WTC11 (cell line): ENCODE measurements around the gene NIPAL4. TPM values are rescaled to one million over a fixed set of nuclear protein-coding genes. Genes with fewer than 3 reads are reported as not detected.
A peak's percentile ranks its signal among the peaks of the same experiment; 100 is the strongest.

Source experiments
- ATAC-seq: fragments of 200-7000 bp; cut with Tn5 transposase; 2 replicates; pipeline ENCODE4 v1.10.0; 2021; ENCODE audit warnings: mild to moderate bottlenecking, moderate library complexity
- CTCF ChIA-PET: fragments of 300-600 bp; sonication (Branson Sonifier 250); formaldehyde crosslinking; loops from one replicate; lab custom pipeline; 2021; ENCODE audit warnings: antibody characterized with exemption; lab: Charles Lee
- POLR2A ChIA-PET: fragments of 350-600 bp; sonication (Branson Sonifier 250); formaldehyde crosslinking; loops from one replicate; lab custom pipeline; 2021; ENCODE audit warnings: antibody characterized with exemption; lab: Charles Lee
- DNase-seq: peaks from one replicate; pipeline ENCODE4 v3.0.0; 2021; ENCODE audit warnings: low spot score
- H3K27ac Mint-ChIP-seq: 2 replicates; pipeline ENCODE4 v1.8.0; 2021; ENCODE audit warnings: mixed read lengths
- H3K27me3 Mint-ChIP-seq: 2 replicates; pipeline ENCODE4 v1.8.0; 2021; ENCODE audit warnings: low read depth, mild to moderate bottlenecking, moderate library complexity, mixed read lengths
- H3K36me3 Mint-ChIP-seq: 2 replicates; pipeline ENCODE4 v1.8.0; 2021; ENCODE audit warnings: mixed read lengths
- H3K4me1 Mint-ChIP-seq: 2 replicates; pipeline ENCODE4 v1.8.0; 2022; ENCODE audit warnings: mixed read lengths
- H3K4me3 Mint-ChIP-seq: 2 replicates; pipeline ENCODE4 v1.8.0; 2021; ENCODE audit warnings: mild to moderate bottlenecking, moderate library complexity, mixed read lengths
- H3K9me3 Mint-ChIP-seq: 2 replicates; pipeline ENCODE4 v1.8.0; 2021; ENCODE audit warnings: mixed read lengths
- CREB1 ChIP-seq: sonication (generic); formaldehyde crosslinking; IDR thresholded peaks from 2 replicates; pipeline ENCODE4 v1.8.0; 2023; ENCODE audit warnings: mild to moderate bottlenecking, missing genetic modification reagents
- GTF2I ChIP-seq: fragments of 250-450 bp; sonication (Bioruptor Pico); conservative IDR thresholded peaks from 2 replicates; pipeline ENCODE4 v1.4.0; 2021; ENCODE audit warnings: mild to moderate bottlenecking
- KAT7 ChIP-seq: sonication (generic); formaldehyde crosslinking; IDR thresholded peaks from 2 replicates; pipeline ENCODE4 v1.8.1; 2023; ENCODE audit warnings: missing genetic modification reagents, mild to moderate bottlenecking, borderline replicate concordance
- MXD4 ChIP-seq: fragments of 250-450 bp; sonication (Bioruptor Pico); IDR thresholded peaks from 2 replicates; pipeline ENCODE4 v1.8.0; 2021; ENCODE audit warnings: mild to moderate bottlenecking, moderate library complexity, borderline replicate concordance
- MYBL2 ChIP-seq: sonication (generic); formaldehyde crosslinking; IDR thresholded peaks from 2 replicates; pipeline ENCODE4 v1.8.1; 2023; ENCODE audit warnings: mild to moderate bottlenecking, moderate library complexity, missing genetic modification reagents
- NFE2L1 ChIP-seq: sonication (generic); formaldehyde crosslinking; IDR thresholded peaks from 2 replicates; pipeline ENCODE4 v1.8.1; 2023; ENCODE audit warnings: missing genetic modification reagents
- NFYB ChIP-seq: sonication (generic); formaldehyde crosslinking; conservative IDR thresholded peaks from 2 replicates; pipeline ENCODE4 v1.8.0; 2022; ENCODE audit warnings: low read depth, missing genetic modification reagents
- RORB ChIP-seq: fragments of 250-450 bp; sonication (Bioruptor Pico); IDR thresholded peaks from 2 replicates; pipeline ENCODE4 v1.9.0; 2021; ENCODE audit warnings: mild to moderate bottlenecking
- SMAD3 ChIP-seq: sonication (generic); formaldehyde crosslinking; IDR thresholded peaks from 2 replicates; pipeline ENCODE4 v1.8.0; 2022; ENCODE audit warnings: missing genetic modification reagents, mild to moderate bottlenecking, borderline replicate concordance
- SOX15 ChIP-seq: fragments of 250-450 bp; sonication (Bioruptor Pico); IDR thresholded peaks from 2 replicates; pipeline ENCODE4 v1.9.0; 2021; ENCODE audit warnings: mild to moderate bottlenecking
- SP1 ChIP-seq: sonication (generic); formaldehyde crosslinking; conservative IDR thresholded peaks from 2 replicates; pipeline ENCODE4 v1.8.1; 2022; ENCODE audit warnings: missing genetic modification reagents
- ZBTB21 ChIP-seq: sonication (generic); formaldehyde crosslinking; IDR thresholded peaks from 2 replicates; pipeline ENCODE4 v1.8.1; 2023; ENCODE audit warnings: mild to moderate bottlenecking, missing genetic modification reagents, borderline replicate concordance
- ZNF263 ChIP-seq: sonication (generic); formaldehyde crosslinking; IDR thresholded peaks from 2 replicates; pipeline ENCODE4 v1.8.1; 2022; ENCODE audit warnings: low read depth, mild to moderate bottlenecking, moderate library complexity, missing genetic modification reagents
- ZNF396 ChIP-seq: fragments of 250-450 bp; sonication (Bioruptor Pico); IDR thresholded peaks from 2 replicates; pipeline ENCODE4 v1.8.0; 2021; ENCODE audit warnings: mild to moderate bottlenecking, moderate library complexity, borderline replicate concordance
- ZNF423 ChIP-seq: fragments of 250-450 bp; sonication (Bioruptor Pico); IDR thresholded peaks from 2 replicates; pipeline ENCODE4 v2.1.2; 2022; ENCODE audit warnings: mild to moderate bottlenecking, moderate library complexity
- total RNA-seq: library from RNA; stranded (reverse); gene quantifications from 3 replicates; pipeline ENCODE4 v1.2.3, GENCODE V29; 2021
- TF ChIP-seq, protein P1 (sequence below): sonication (generic); formaldehyde crosslinking; conservative IDR thresholded peaks from 2 replicates; pipeline ENCODE4 v1.8.1; 2022; ENCODE audit warnings: mild to moderate bottlenecking, missing genetic modification reagents
- TF ChIP-seq, protein P2 (sequence below): fragments of 250-450 bp; sonication (Bioruptor Pico); IDR thresholded peaks from 2 replicates; pipeline ENCODE4 v1.9.0; 2021; ENCODE audit warnings: mild to moderate bottlenecking
- TF ChIP-seq, protein P3 (sequence below): sonication (generic); formaldehyde crosslinking; IDR thresholded peaks from 2 replicates; pipeline ENCODE4 v1.8.1; 2023; ENCODE audit warnings: mild to moderate bottlenecking, missing genetic modification reagents, borderline replicate concordance
- TF ChIP-seq, protein P4 (sequence below): sonication (generic); formaldehyde crosslinking; IDR thresholded peaks from 2 replicates; pipeline ENCODE4 v1.8.1; 2023; ENCODE audit warnings: mild to moderate bottlenecking, moderate library complexity, missing genetic modification reagents
- TF ChIP-seq, protein P5 (sequence below): sonication (generic); formaldehyde crosslinking; IDR thresholded peaks from 2 replicates; pipeline ENCODE4 v1.8.1; 2022; ENCODE audit warnings: low read depth, missing genetic modification reagents, borderline replicate concordance
- TF ChIP-seq, protein P6 (sequence below): fragments of 250-450 bp; sonication (Bioruptor Pico); IDR thresholded peaks from 2 replicates; pipeline ENCODE4 v1.9.0; 2021; ENCODE audit warnings: moderate library complexity, mild to moderate bottlenecking, inconsistent platforms, borderline replicate concordance
- TF ChIP-seq, protein P7 (sequence below): fragments of 250-450 bp; sonication (Bioruptor Pico); conservative IDR thresholded peaks from 2 replicates; pipeline ENCODE4 v1.9.0; 2021; ENCODE audit warnings: mild to moderate bottlenecking

Gene NIPAL4
- total RNA-seq, 1 experiment from 2014 or later: not detected

DNA sequence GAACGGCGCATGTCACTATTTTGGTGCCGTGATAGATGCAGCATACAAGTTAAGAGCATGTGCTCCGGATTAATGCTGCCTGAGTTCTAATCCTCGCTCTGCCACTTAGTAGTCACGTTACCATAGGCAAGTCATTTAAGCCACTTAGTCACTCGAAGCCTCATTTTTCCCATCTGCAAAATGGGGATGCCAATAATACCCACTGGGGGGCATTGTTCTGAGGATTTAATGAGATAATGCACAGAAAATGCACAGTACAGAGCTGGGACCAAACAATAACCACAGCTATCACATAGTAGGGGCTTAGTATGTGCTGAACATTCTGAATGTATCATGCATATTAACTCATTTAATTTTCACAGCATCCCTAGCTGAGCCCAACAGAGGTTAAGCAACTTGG, 9.1 kb downstream of the NIPAL4 start:
- Mint-ChIP-seq H3K27me3 (no peaks in the 10 kb centered on the region; the same call in 1 of the 2 replicates), H3K4me3 (no peak overlapping the region), H3K9me3 (no peaks in the 10 kb centered on the region), H3K36me3 (no peaks in the 10 kb centered on the region), H3K4me1 (peaks cover 6% of the 10 kb centered on the region), H3K27ac (no peak overlapping the region)
- no peak for DNase-seq
- POLR2A ChIA-PET: no interaction called here
- TF ChIP-seq ZNF263 (no peak), GTF2I (CRISPR knock-in tag) (peak; percentile 55; the same call in 1 of the 2 replicates)
- CTCF ChIA-PET: interaction anchor here (1.4 to 3.9 kb wide), 4 partner anchors 9 to 165 kb away, joined by 3 to 57 read pairs (median 6); partner anchors contain the start of gene NIPAL4
- ATAC-seq: no peak

DNA sequence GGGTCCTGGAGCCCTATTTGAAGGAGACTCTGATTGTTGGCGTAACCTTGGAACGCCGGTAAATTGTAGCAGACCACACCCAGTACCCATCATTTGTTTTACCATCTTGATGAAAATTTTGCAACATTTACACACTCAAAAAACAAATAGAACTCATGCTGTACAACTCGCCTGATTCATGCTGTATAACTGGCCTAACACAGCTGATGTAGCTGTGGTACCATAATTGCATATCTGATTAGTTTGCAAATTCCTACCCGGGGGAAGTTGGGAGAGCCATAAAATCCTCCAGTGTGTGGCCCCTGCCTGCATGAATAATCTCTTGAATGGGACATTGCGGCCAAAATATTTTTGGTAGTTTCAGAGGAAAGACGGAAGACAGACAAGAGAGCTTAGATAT, 9.7 kb downstream of the NIPAL4 start:
- Mint-ChIP-seq H3K27me3 (no peaks in the 10 kb centered on the region; the same call in 1 of the 2 replicates), H3K27ac (no peak overlapping the region), H3K4me3 (no peak overlapping the region), H3K9me3 (no peaks in the 10 kb centered on the region), H3K4me1 (peaks cover under 1% of the 10 kb centered on the region; the same call in 1 of the 2 replicates), H3K36me3 (no peaks in the 10 kb centered on the region)
- TF ChIP-seq, protein P1, sequence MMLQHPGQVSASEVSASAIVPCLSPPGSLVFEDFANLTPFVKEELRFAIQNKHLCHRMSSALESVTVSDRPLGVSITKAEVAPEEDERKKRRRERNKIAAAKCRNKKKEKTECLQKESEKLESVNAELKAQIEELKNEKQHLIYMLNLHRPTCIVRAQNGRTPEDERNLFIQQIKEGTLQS (CRISPR knock-in tag): no peak
- TF ChIP-seq MXD4: no peak
- TF ChIP-seq SP1 (CRISPR knock-in tag): no peak
- TF ChIP-seq ZNF396: no peak
- no peak for TF ChIP-seq ZNF423
- POLR2A ChIA-PET: no interaction called here
- DNase-seq: no peak
- CTCF ChIA-PET: interaction anchor here (1.1 to 3.9 kb wide), 7 partner anchors 9 to 166 kb away, joined by 3 to 57 read pairs (median 4); partner anchors contain the start of gene NIPAL4
- no peak for ATAC-seq

DNA sequence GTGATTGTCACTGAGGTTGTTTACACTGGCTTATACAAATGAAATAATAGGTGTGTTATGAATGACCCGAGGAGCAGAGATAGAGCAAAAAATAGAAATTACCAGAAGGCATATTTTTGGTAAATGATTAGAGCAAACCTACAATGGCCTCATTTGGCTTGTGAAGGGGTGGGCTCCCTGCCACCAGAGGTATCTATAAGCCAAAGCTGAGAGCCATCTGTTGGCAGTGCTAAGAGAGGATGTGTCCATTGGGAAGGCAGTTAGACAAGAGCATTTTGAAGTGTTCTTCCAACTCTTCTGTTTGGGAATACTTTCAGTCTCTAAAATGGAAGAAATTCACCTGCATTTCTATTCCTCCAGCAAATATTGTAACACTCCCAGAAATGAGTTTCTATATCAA, 10.6 kb downstream of the NIPAL4 start:
- H3K36me3 Mint-ChIP-seq: no peaks in the 10 kb centered on the region
- no peaks in the 10 kb centered on the region; the same call in 1 of the 2 replicates for H3K27me3 Mint-ChIP-seq
- H3K9me3 Mint-ChIP-seq: no peaks in the 10 kb centered on the region
- ChIA-PET CTCF (interaction anchor here (1.1 to 3.9 kb wide), 13 partner anchors 10 to 273 kb away, joined by 3 to 57 read pairs (median 5); partner anchors contain the start of genes LSM11 and NIPAL4), POLR2A (no interaction called here)
- no peak overlapping the region for H3K4me3 Mint-ChIP-seq
- H3K27ac Mint-ChIP-seq: no peak overlapping the region
- DNase-seq (no peak), ATAC-seq (no peak)
- no peaks in the 10 kb centered on the region for H3K4me1 Mint-ChIP-seq
- TF ChIP-seq, protein P2, sequence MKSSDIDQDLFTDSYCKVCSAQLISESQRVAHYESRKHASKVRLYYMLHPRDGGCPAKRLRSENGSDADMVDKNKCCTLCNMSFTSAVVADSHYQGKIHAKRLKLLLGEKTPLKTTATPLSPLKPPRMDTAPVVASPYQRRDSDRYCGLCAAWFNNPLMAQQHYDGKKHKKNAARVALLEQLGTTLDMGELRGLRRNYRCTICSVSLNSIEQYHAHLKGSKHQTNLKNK (CRISPR knock-in tag): no peak
- TF ChIP-seq, protein P3, sequence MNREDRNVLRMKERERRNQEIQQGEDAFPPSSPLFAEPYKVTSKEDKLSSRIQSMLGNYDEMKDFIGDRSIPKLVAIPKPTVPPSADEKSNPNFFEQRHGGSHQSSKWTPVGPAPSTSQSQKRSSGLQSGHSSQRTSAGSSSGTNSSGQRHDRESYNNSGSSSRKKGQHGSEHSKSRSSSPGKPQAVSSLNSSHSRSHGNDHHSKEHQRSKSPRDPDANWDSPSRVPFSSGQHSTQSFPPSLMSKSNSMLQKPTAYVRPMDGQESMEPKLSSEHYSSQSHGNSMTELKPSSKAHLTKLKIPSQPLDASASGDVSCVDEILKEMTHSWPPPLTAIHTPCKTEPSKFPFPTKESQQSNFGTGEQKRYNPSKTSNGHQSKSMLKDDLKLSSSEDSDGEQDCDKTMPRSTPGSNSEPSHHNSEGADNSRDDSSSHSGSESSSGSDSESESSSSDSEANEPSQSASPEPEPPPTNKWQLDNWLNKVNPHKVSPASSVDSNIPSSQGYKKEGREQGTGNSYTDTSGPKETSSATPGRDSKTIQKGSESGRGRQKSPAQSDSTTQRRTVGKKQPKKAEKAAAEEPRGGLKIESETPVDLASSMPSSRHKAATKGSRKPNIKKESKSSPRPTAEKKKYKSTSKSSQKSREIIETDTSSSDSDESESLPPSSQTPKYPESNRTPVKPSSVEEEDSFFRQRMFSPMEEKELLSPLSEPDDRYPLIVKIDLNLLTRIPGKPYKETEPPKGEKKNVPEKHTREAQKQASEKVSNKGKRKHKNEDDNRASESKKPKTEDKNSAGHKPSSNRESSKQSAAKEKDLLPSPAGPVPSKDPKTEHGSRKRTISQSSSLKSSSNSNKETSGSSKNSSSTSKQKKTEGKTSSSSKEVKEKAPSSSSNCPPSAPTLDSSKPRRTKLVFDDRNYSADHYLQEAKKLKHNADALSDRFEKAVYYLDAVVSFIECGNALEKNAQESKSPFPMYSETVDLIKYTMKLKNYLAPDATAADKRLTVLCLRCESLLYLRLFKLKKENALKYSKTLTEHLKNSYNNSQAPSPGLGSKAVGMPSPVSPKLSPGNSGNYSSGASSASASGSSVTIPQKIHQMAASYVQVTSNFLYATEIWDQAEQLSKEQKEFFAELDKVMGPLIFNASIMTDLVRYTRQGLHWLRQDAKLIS (CRISPR knock-in tag): no peak
- no peak for TF ChIP-seq ZBTB21 (CRISPR knock-in tag)
- no peak for TF ChIP-seq SMAD3 (CRISPR knock-in tag)
- TF ChIP-seq NFE2L1 (CRISPR knock-in tag): no peak
- TF ChIP-seq, protein P4, sequence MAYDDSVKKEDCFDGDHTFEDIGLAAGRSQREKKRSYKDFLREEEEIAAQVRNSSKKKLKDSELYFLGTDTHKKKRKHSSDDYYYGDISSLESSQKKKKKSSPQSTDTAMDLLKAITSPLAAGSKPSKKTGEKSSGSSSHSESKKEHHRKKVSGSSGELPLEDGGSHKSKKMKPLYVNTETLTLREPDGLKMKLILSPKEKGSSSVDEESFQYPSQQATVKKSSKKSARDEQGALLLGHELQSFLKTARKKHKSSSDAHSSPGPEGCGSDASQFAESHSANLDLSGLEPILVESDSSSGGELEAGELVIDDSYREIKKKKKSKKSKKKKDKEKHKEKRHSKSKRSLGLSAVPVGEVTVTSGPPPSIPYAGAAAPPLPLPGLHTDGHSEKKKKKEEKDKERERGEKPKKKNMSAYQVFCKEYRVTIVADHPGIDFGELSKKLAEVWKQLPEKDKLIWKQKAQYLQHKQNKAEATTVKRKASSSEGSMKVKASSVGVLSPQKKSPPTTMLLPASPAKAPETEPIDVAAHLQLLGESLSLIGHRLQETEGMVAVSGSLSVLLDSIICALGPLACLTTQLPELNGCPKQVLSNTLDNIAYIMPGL (CRISPR knock-in tag): no peak
- no peak for TF ChIP-seq CREB1 (CRISPR knock-in tag)
- TF ChIP-seq, protein P5, sequence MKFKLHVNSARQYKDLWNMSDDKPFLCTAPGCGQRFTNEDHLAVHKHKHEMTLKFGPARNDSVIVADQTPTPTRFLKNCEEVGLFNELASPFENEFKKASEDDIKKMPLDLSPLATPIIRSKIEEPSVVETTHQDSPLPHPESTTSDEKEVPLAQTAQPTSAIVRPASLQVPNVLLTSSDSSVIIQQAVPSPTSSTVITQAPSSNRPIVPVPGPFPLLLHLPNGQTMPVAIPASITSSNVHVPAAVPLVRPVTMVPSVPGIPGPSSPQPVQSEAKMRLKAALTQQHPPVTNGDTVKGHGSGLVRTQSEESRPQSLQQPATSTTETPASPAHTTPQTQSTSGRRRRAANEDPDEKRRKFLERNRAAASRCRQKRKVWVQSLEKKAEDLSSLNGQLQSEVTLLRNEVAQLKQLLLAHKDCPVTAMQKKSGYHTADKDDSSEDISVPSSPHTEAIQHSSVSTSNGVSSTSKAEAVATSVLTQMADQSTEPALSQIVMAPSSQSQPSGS (CRISPR knock-in tag): no peak
- no peak for TF ChIP-seq NFYB
- no peak for TF ChIP-seq KAT7 (CRISPR knock-in tag)
- TF ChIP-seq, protein P6, sequence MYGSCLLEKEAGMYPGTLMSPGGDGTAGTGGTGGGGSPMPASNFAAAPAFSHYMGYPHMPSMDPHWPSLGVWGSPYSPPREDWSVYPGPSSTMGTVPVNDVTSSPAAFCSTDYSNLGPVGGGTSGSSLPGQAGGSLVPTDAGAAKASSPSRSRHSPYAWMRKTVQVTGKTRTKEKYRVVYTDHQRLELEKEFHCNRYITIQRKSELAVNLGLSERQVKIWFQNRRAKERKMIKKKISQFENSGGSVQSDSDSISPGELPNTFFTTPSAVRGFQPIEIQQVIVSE: no peak
- no peak for TF ChIP-seq SOX15
- no peak for TF ChIP-seq RORB
- no peak for TF ChIP-seq MYBL2 (CRISPR knock-in tag)
- TF ChIP-seq, protein P7, sequence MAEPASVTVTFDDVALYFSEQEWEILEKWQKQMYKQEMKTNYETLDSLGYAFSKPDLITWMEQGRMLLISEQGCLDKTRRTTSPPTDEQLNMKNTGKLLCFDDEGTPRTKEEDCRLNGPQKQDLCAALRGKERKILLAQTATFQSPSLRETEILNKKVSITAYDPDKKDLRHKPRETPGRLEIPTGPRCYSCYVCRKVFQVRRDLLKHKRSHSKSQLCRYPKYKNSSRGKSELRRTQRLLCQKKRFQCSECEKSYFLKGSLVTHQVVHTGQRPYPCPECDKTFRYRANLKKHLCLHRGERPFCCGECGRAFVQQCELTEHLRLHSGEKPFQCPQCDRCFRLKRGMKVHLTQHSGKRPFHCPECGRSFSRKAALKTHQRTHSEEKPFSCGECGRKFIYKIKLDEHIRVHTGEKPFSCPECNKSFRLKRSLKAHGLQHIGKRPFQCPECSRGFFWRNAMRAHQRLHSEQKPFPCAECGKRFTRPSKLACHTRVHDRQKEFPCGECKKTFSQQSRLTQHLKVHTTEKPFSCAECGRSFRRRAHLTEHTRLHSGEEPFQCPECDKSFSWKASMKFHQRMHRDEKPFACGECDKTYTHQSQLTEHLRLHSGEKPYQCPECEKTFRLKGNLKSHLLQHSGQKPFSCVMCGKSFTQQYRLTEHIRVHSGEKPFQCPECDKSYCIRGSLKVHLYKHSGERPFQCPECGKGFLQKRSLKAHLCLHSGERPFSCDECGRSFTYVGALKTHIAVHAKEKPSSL: no peak
